GM20431 (cell line): Measurements from ENCODE around the gene KCTD16.

Experiments used
- in situ Hi-C: fragments of 300-500 bp; cut with MseI, MboI; formaldehyde crosslinking; loops from one replicate; pipeline ENCODE4 v1.15.0; 2020; ENCODE audit warnings: low sequenced_read_pairs; ENCODE audit not compliant: unreplicated experiment

Gene KCTD16

GRCh38 chr5:144318460-144318859 is 147.8 kb downstream of the KCTD16 start:
- in situ Hi-C loops = no loop called here

- in situ Hi-C loops = no loop called here
Observed at GRCh38 chr5:144323181-144323580, 152.5 kb downstream of the KCTD16 start.

GRCh38 chr5:144325532-144325931 is 154.9 kb downstream of the KCTD16 start:
- in situ Hi-C loops = no loop called here

- in situ Hi-C loops = no loop called here
Observed at GRCh38 chr5:144328494-144328893, 157.8 kb downstream of the KCTD16 start.

GRCh38 chr5:144328980-144329379 is 158.3 kb downstream of the KCTD16 start:
- in situ Hi-C loops = no loop called here

- in situ Hi-C loops = no loop called here
Observed at GRCh38 chr5:144329681-144330080, 159.0 kb downstream of the KCTD16 start.

- in situ Hi-C loops = no loop called here
Observed at GRCh38 chr5:144331361-144331760, 160.7 kb downstream of the KCTD16 start.

- in situ Hi-C loops = no loop called here
Observed at GRCh38 chr5:144332265-144332664, 161.6 kb downstream of the KCTD16 start.

GRCh38 chr5:144333336-144333920 is 162.8 kb downstream of the KCTD16 start:
- in situ Hi-C loops = no loop called here

- in situ Hi-C loops = no loop called here
Observed at GRCh38 chr5:144335561-144335960, 164.9 kb downstream of the KCTD16 start.

- in situ Hi-C loops = no loop called here
Observed at GRCh38 chr5:144336191-144336961, 165.7 kb downstream of the KCTD16 start.

- in situ Hi-C loops = no loop called here
Observed at GRCh38 chr5:144352330-144352729, 181.7 kb downstream of the KCTD16 start.

GRCh38 chr5:144352732-144353317 is 182.2 kb downstream of the KCTD16 start:
- in situ Hi-C loops = no loop called here

- in situ Hi-C loops = no loop called here
Observed at GRCh38 chr5:144356489-144356888, 185.8 kb downstream of the KCTD16 start.

- in situ Hi-C loops = no loop called here
Observed at GRCh38 chr5:144361406-144361805, 190.7 kb downstream of the KCTD16 start.

GRCh38 chr5:144365885-144366284 is 195.2 kb downstream of the KCTD16 start:
- in situ Hi-C loops = no loop called here

- in situ Hi-C loops = no loop called here
Observed at GRCh38 chr5:144367991-144368390, 197.3 kb downstream of the KCTD16 start.

- in situ Hi-C loops = no loop called here
Observed at GRCh38 chr5:144368556-144368955, 197.9 kb downstream of the KCTD16 start.

- in situ Hi-C loops = no loop called here
Observed at GRCh38 chr5:144369006-144369405, 198.3 kb downstream of the KCTD16 start.

- in situ Hi-C loops = no loop called here
Observed at GRCh38 chr5:144370273-144370672, 199.6 kb downstream of the KCTD16 start.

- in situ Hi-C loops = no loop called here
Observed at GRCh38 chr5:144374637-144375036, 204.0 kb downstream of the KCTD16 start.
